HepG2 (cell line): Measurements from ENCODE around the gene C14orf93. TPM values are rescaled to one million over a fixed set of nuclear protein-coding genes. Genes with fewer than 3 reads are reported as not detected.
A peak's percentile ranks its signal among the peaks of the same experiment; 100 is the strongest.

ENCODE experiments used
- BHLHE40 ChIP-seq: IDR thresholded peaks from 2 replicates; pipeline ENCODE4 v1.6.1; 2011; ENCODE audit warnings: low read length, improper control_type of control experiment
- FLYWCH1 ChIP-seq: sonication (generic); formaldehyde crosslinking; IDR thresholded peaks from 2 replicates; pipeline ENCODE4 v1.8.1; 2023; ENCODE audit warnings: mild to moderate bottlenecking, missing genetic modification reagents
- GATA4 ChIP-seq: sonication (generic); IDR thresholded peaks from 2 replicates; pipeline ENCODE4 v1.6.1; 2016; ENCODE audit warnings: antibody characterized with exemption, low read depth, borderline replicate concordance
- HIVEP1 ChIP-seq: sonication (generic); formaldehyde crosslinking; IDR thresholded peaks from 2 replicates; pipeline ENCODE4 v1.4.0; 2020; ENCODE audit warnings: mild to moderate bottlenecking, missing genetic modification reagents
- KLF9 ChIP-seq: IDR thresholded peaks from 2 replicates; pipeline ENCODE4 v1.6.1; 2016; ENCODE audit warnings: low read depth
- KMT2A ChIP-seq: sonication (generic); formaldehyde crosslinking; IDR thresholded peaks from 2 replicates; pipeline ENCODE4 v1.4.0; 2020; ENCODE audit warnings: missing genetic modification reagents
- MEIS2 ChIP-seq: sonication (generic); formaldehyde crosslinking; IDR thresholded peaks from 2 replicates; pipeline ENCODE4 v1.9.0; 2021; ENCODE audit warnings: mild to moderate bottlenecking, missing genetic modification reagents
- NFKB2 ChIP-seq: sonication (generic); formaldehyde crosslinking; IDR thresholded peaks from 2 replicates; pipeline ENCODE4 v1.4.0; 2020; ENCODE audit warnings: missing genetic modification reagents, borderline replicate concordance
- POLR2A ChIP-seq, 2 experiments: IDR thresholded peaks; 2 replicates each; pipeline ENCODE4 v1.6.1; 2011; ENCODE audit warnings: low read depth in 2 of 2, low read length in 2 of 2, mild to moderate bottlenecking in 1 of 2, moderate library complexity in 1 of 2; ENCODE audit not compliant: insufficient read depth in 1 of 2
- REXO4 ChIP-seq: sonication (generic); formaldehyde crosslinking; IDR thresholded peaks from 2 replicates; pipeline ENCODE4 v1.8.0; 2022; ENCODE audit warnings: missing genetic modification reagents, mild to moderate bottlenecking, borderline replicate concordance
- SATB2 ChIP-seq: sonication (generic); formaldehyde crosslinking; IDR thresholded peaks from 2 replicates; pipeline ENCODE4 v1.5.0; 2020; ENCODE audit warnings: missing genetic modification reagents
- SUZ12 ChIP-seq: fragments of 150-350 bp; IDR thresholded peaks from 2 replicates; pipeline ENCODE4 v1.6.1; 2014; ENCODE audit warnings: low read depth, low read length
- ZNF138 ChIP-seq: sonication (generic); formaldehyde crosslinking; IDR thresholded peaks from 2 replicates; pipeline ENCODE4 v1.5.0; 2020; ENCODE audit warnings: mild to moderate bottlenecking, low read depth, missing genetic modification reagents
- ZNF205 ChIP-seq: IDR thresholded peaks from 2 replicates; pipeline ENCODE4 v1.6.1; 2018; ENCODE audit warnings: missing biosample characterization, missing genetic modification reagents
- ZNF737 ChIP-seq: sonication (generic); formaldehyde crosslinking; IDR thresholded peaks from 2 replicates; pipeline ENCODE4 v1.5.0; 2020; ENCODE audit warnings: missing genetic modification reagents, mild to moderate bottlenecking, borderline replicate concordance
- ZNF792 ChIP-seq: IDR thresholded peaks from 2 replicates; pipeline ENCODE4 v1.6.1; 2016
- polyA plus RNA-seq, 8 experiments: library from polyadenylated mRNA; depleted of rRNA in 3 of 8; stranded (reverse) in 7 of 8; unstranded in 1 of 8; fragments of >200 nt; fragmentation: Illumina TruSeq in 4 of 8; extraction: Trizol in 4 of 8; gene quantifications; 2 replicates each; pipeline versions ENCODE4 v1.2.1 to v1.2.3, GENCODE V29; 2011 to 2016; ENCODE audit warnings: low read depth in 4 of 8, missing spikeins in 1 of 8, mixed read lengths in 1 of 8; ENCODE audit not compliant: insufficient read depth in 1 of 8
- total RNA-seq, 5 experiments: library from RNA; depleted of rRNA; stranded (reverse); fragments of >200 nt; fragmentation: Illumina TruSeq; extraction: Trizol; gene quantifications; 2 replicates each; pipeline ENCODE4 v1.2.3, GENCODE V29; 2016; ENCODE audit warnings: low read depth in 1 of 5
- TF ChIP-seq, protein P1 (sequence below), 2 experiments: sonication (generic) in 1 of 2; formaldehyde crosslinking in 1 of 2; IDR thresholded peaks; 2 replicates each; pipeline versions ENCODE4 v1.4.0 to v1.6.1; 2016 to 2020; ENCODE audit warnings: borderline replicate concordance in 1 of 2, low read depth in 1 of 2, mild to moderate bottlenecking in 1 of 2, missing genetic modification reagents in 1 of 2
- TF ChIP-seq, protein P2 (sequence below): sonication (generic); formaldehyde crosslinking; IDR thresholded peaks from 2 replicates; pipeline ENCODE4 v1.4.0; 2020; ENCODE audit warnings: missing genetic modification reagents
- TF ChIP-seq, protein P3 (sequence below): sonication (generic); formaldehyde crosslinking; IDR thresholded peaks from 2 replicates; pipeline ENCODE4 v1.4.0; 2020; ENCODE audit warnings: mild to moderate bottlenecking, missing genetic modification reagents
- TF ChIP-seq, protein P4 (sequence below): sonication (generic); formaldehyde crosslinking; IDR thresholded peaks from 2 replicates; pipeline ENCODE4 v1.4.0; 2020; ENCODE audit warnings: mild to moderate bottlenecking, missing genetic modification reagents
- TF ChIP-seq, protein P5 (sequence below): sonication (generic); formaldehyde crosslinking; IDR thresholded peaks from 2 replicates; pipeline ENCODE4 v1.4.0; 2020; ENCODE audit warnings: missing genetic modification reagents, borderline replicate concordance

Gene C14orf93
- total and polyA plus RNA-seq, 2 of the 13 experiments (the other 11 are each of a cell fraction or from before 2014, with no cell fraction given), result 11.4 to 22.5 TPM

DNA sequence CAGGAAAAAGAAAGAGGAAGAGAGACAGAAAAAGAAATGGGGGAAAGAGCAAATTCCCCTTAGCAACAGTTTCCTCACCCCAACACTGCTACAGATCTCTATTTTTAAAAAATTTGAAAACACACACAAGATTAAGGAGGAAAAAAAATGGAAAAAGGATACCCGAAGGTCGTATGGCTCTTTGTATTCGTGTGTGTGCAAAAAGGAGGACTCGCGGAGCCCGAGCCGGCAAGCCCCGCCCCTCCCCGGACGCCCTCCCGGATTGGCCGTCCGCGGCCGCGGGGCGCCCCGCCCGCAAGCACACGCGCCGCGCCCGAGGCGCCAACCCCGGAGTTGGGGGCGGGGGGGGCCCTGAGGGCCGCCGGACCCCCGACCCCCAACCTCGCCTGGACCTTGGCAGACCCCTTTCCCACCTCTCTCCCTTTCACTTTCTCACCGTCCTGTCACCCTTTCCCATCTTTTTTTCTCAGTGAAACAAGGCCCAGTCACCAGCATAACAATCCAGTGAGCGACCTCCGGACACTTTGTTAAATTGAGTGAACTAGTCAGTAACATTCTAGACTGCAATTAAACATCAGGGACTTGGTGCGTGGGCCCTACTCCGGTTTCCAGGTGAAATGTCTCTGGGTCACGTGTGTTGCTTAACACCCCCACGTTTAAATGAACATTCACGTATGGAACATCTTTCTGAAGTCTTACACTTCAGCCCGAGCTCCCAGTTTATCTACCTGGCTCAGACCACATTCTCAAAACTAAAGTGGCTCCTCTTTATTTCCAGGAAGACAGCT is at the start of gene C14orf93 (continued):
- TF ChIP-seq ZNF737 (CRISPR knock-in tag), result no peak
- no peak for TF ChIP-seq REXO4 (CRISPR knock-in tag)
- TF ChIP-seq ZNF138 (CRISPR knock-in tag), result peak; percentile 83; the same call in 1 of the 2 replicates
- no peak for TF ChIP-seq SUZ12
- TF ChIP-seq, protein P1, sequence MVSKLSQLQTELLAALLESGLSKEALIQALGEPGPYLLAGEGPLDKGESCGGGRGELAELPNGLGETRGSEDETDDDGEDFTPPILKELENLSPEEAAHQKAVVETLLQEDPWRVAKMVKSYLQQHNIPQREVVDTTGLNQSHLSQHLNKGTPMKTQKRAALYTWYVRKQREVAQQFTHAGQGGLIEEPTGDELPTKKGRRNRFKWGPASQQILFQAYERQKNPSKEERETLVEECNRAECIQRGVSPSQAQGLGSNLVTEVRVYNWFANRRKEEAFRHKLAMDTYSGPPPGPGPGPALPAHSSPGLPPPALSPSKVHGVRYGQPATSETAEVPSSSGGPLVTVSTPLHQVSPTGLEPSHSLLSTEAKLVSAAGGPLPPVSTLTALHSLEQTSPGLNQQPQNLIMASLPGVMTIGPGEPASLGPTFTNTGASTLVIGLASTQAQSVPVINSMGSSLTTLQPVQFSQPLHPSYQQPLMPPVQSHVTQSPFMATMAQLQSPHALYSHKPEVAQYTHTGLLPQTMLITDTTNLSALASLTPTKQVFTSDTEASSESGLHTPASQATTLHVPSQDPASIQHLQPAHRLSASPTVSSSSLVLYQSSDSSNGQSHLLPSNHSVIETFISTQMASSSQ (IDR thresholded peaks at IDR 0.05; ENCODE audit: low read depth), result no peak
- TF ChIP-seq, protein P1 (CRISPR knock-in tag; IDR thresholded peaks at IDR 0.05; ENCODE audit: borderline replicate concordance), result no peak
- peak; percentile 46; the same call in 1 of the 2 replicates for TF ChIP-seq HIVEP1 (CRISPR knock-in tag)
- no peak for TF ChIP-seq KLF9 (CRISPR knock-in tag)
- no peak; the same call in 1 of the 2 replicates for TF ChIP-seq ZNF792 (CRISPR knock-in tag)
- peak; percentile 95; the same call in 1 of the 2 replicates for TF ChIP-seq FLYWCH1
- TF ChIP-seq GATA4, result no peak
- TF ChIP-seq BHLHE40, result peak; percentile 45; the same call in 1 of the 2 replicates
- peak; percentile 71 to 73 for TF ChIP-seq POLR2A (IDR thresholded peaks at IDR 0.05; ENCODE audit: insufficient read depth in 1 of 2, low read depth in 2 of 2, low read length in 2 of 2)
- peak; percentile 93 for TF ChIP-seq MEIS2 (CRISPR knock-in tag)
- TF ChIP-seq, protein P2, sequence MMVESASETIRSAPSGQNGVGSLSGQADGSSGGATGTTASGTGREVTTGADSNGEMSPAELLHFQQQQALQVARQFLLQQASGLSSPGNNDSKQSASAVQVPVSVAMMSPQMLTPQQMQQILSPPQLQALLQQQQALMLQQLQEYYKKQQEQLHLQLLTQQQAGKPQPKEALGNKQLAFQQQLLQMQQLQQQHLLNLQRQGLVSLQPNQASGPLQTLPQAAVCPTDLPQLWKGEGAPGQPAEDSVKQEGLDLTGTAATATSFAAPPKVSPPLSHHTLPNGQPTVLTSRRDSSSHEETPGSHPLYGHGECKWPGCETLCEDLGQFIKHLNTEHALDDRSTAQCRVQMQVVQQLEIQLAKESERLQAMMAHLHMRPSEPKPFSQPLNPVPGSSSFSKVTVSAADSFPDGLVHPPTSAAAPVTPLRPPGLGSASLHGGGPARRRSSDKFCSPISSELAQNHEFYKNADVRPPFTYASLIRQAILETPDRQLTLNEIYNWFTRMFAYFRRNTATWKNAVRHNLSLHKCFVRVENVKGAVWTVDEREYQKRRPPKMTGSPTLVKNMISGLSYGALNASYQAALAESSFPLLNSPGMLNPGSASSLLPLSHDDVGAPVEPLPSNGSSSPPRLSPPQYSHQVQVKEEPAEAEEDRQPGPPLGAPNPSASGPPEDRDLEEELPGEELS (CRISPR knock-in tag), result peak; percentile 50
- TF ChIP-seq NFKB2 (CRISPR knock-in tag), result peak; percentile 81; the same call in 1 of the 2 replicates
- peak; percentile 54; the same call in 1 of the 2 replicates for TF ChIP-seq KMT2A
- TF ChIP-seq, protein P3, sequence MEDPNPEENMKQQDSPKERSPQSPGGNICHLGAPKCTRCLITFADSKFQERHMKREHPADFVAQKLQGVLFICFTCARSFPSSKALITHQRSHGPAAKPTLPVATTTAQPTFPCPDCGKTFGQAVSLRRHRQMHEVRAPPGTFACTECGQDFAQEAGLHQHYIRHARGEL (CRISPR knock-in tag), result no peak
- TF ChIP-seq ZNF205 (CRISPR knock-in tag), result 0 out of 2 replicates have a peak, but pooled peaks have one; percentile 61
- TF ChIP-seq, protein P4, sequence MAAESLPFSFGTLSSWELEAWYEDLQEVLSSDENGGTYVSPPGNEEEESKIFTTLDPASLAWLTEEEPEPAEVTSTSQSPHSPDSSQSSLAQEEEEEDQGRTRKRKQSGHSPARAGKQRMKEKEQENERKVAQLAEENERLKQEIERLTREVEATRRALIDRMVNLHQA, result no peak
- TF ChIP-seq, protein P5, sequence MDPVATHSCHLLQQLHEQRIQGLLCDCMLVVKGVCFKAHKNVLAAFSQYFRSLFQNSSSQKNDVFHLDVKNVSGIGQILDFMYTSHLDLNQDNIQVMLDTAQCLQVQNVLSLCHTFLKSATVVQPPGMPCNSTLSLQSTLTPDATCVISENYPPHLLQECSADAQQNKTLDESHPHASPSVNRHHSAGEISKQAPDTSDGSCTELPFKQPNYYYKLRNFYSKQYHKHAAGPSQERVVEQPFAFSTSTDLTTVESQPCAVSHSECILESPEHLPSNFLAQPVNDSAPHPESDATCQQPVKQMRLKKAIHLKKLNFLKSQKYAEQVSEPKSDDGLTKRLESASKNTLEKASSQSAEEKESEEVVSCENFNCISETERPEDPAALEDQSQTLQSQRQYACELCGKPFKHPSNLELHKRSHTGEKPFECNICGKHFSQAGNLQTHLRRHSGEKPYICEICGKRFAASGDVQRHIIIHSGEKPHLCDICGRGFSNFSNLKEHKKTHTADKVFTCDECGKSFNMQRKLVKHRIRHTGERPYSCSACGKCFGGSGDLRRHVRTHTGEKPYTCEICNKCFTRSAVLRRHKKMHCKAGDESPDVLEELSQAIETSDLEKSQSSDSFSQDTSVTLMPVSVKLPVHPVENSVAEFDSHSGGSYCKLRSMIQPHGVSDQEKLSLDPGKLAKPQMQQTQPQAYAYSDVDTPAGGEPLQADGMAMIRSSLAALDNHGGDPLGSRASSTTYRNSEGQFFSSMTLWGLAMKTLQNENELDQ (CRISPR knock-in tag), result no peak
- TF ChIP-seq SATB2, result no peak
